Measurements from ENCODE around the gene BNC2. TPM values are rescaled to one million over a fixed set of nuclear protein-coding genes. Genes with fewer than 3 reads are reported as not detected.

The BNC2 gene
- total RNA-seq, 1 experiment from 2014 or later, result 43.6 TPM

GRCh38 chr9:16718952-16719351 is 151.5 kb downstream of the BNC2 start:
- no peak for TF ChIP-seq CTCF (conservative IDR thresholded peaks at IDR 0.05)
- no peaks in the 10 kb centered on the region for H4K20me1 ChIP-seq (ENCODE audit: control insufficient read depth, insufficient read depth, insufficient read length)
- H3K4me2 ChIP-seq (ENCODE audit: insufficient read depth, insufficient read length, low read length), result no peak overlapping the region
- H2BK120ac ChIP-seq (ENCODE audit: low read depth, low read length, poor library complexity, severe bottlenecking), result no peak overlapping the region
- no peak overlapping the region for H3K27ac ChIP-seq (ENCODE audit: insufficient read length, low read depth, low read length)
- no peaks in the 10 kb centered on the region for H3K9me3 ChIP-seq (ENCODE audit: control insufficient read depth, low read depth, low read length)
- no peak overlapping the region for H3K4ac ChIP-seq (ENCODE audit: low read depth, low read length)
- no peak overlapping the region for H3K14ac ChIP-seq (ENCODE audit: insufficient read depth, low read length)
- H3K56ac ChIP-seq (ENCODE audit: insufficient read length, low read depth, low read length), result no peak overlapping the region
- no peak overlapping the region for H2BK12ac ChIP-seq (ENCODE audit: insufficient read length, low read depth, low read length)
- no peak overlapping the region for H3K9ac ChIP-seq (ENCODE audit: extremely low read depth, insufficient read length, low read length)
- no CpG with 5 or more reads among the region's 3 CpGs for WGBS (ENCODE audit: extremely low coverage, insufficient read length, low lambda C conversion rate)
- no peaks in the 10 kb centered on the region for H3K27me3 ChIP-seq (ENCODE audit: insufficient read depth, low read length)
- 0 out of 7 replicates have a peak, but pooled peaks cover 0 to 5% (median 0%) of the 10 kb centered on the region in 3 experiments for H3K36me3 Mint-ChIP-seq (ENCODE audit: insufficient read depth in 1 of 3, low read depth in 3 of 3)
- DNase-seq, result no peak
- no peak overlapping the region for H4K91ac ChIP-seq (ENCODE audit: insufficient read length, low read depth, low read length)
- H2BK5ac ChIP-seq (ENCODE audit: insufficient read length, low read length), result no peak overlapping the region
- H3T11ph ChIP-seq (ENCODE audit: low read length), result no peak overlapping the region
- no peaks in the 10 kb centered on the region for H3K27me3 Mint-ChIP-seq (ENCODE audit: low read depth)
- H3K79me1 ChIP-seq (ENCODE audit: insufficient read depth, low read depth, low read length, poor library complexity, severe bottlenecking), result no peaks in the 10 kb centered on the region
- no peak overlapping the region for H2AFZ ChIP-seq (ENCODE audit: low read length)
- no peak overlapping the region for H2AK5ac ChIP-seq (ENCODE audit: insufficient read length, low read length)
- no peak overlapping the region for H2BK15ac ChIP-seq (ENCODE audit: low read depth, low read length)
- H3K18ac ChIP-seq (ENCODE audit: insufficient read length, low read depth, low read length), result no peak overlapping the region
- H3K27ac Mint-ChIP-seq, result peak overlapping the region in 1 of 3 experiments; percentile 75; a peak in 1 of 7 replicates
- no peak overlapping the region for H4K5ac ChIP-seq (ENCODE audit: insufficient read length, low read depth, low read length)
- H3K9me3 Mint-ChIP-seq, result no peaks in the 10 kb centered on the region
- no peak overlapping the region for H3K23ac ChIP-seq (ENCODE audit: insufficient read length, low read depth, low read length)
- no peak overlapping the region for H3K4me3 Mint-ChIP-seq
- H3K23me2 ChIP-seq (ENCODE audit: insufficient read length, low read depth, low read length, poor library complexity, severe bottlenecking), result no peaks in the 10 kb centered on the region
- H3K4me1 ChIP-seq (ENCODE audit: insufficient read depth, low read length), result peaks cover 8% of the 10 kb centered on the region; the same call in 1 of the 2 replicates
- H2BK20ac ChIP-seq (ENCODE audit: low read depth, low read length, poor library complexity, severe bottlenecking), result no peak overlapping the region
- H3K79me2 ChIP-seq (ENCODE audit: insufficient read depth, low read length), result no peaks in the 10 kb centered on the region
- H3K4me1 Mint-ChIP-seq, result peaks cover 64 to 73% of the 10 kb centered on the region in 2 experiments
- no peak overlapping the region for H4K8ac ChIP-seq (replicated peaks; ENCODE audit: insufficient read length, low read depth, low read length)

Data from H9 (cell line).